Stimulated activated CD4-positive, alpha-beta T cell treated with anti-CD3 and anti-CD28 coated beads, Interleukin-1b, Interleukin-23, amount 100 ng/mL, for 4 hours (primary cell): ENCODE data around the gene PTH2.
"Not testable (repeated sequence)": the region's sequence is repeated elsewhere in the genome, so short reads cannot be mapped to it uniquely, and the experiment has no call there.

Source experiments
- DNase-seq, 2 donors: peaks; one replicate each; pipeline ENCODE4 v3.0.0-alpha.2; 2020; ENCODE audit warnings: low read depth in 2 of 2

Gene PTH2

GRCh38 chr19:49447485-49448431 lies 24.5 kb upstream of the PTH2 start:
- no peak for DNase-seq

GRCh38 chr19:49445997-49446396 lies 22.8 kb upstream of the PTH2 start:
- DNase-seq = no peak

- DNase-seq = not testable (repeated sequence)
These were observed 21.0 kb upstream of the PTH2 start for GRCh38 chr19:49444100-49444700.

- DNase-seq = peak; percentile 93
These were observed 20.3 kb upstream of the PTH2 start for GRCh38 chr19:49443366-49444099.

GRCh38 chr19:49442771-49443365 lies 19.6 kb upstream of the PTH2 start:
- peak in 1 of 2 donors; percentile 47 for DNase-seq

- DNase-seq = no peak
These were observed 19.1 kb upstream of the PTH2 start for GRCh38 chr19:49442354-49442753.

GRCh38 chr19:49441960-49442350 lies 18.7 kb upstream of the PTH2 start:
- no peak for DNase-seq

- DNase-seq = no peak
These were observed 18.1 kb upstream of the PTH2 start, which contains the start of gene SLC17A7 for GRCh38 chr19:49441210-49441959. Gene SLC17A7, minus strand, starts transcription at chr19:49441527. Its CDS starts 148 bp downstream, at chr19:49441379.

- DNase-seq = no peak
These were observed 17.4 kb upstream of the PTH2 start for GRCh38 chr19:49440439-49441209.

GRCh38 chr19:49439836-49440235 lies 16.6 kb upstream of the PTH2 start:
- DNase-seq = no peak

- no peak for DNase-seq
These were observed 15.0 kb upstream of the PTH2 start for GRCh38 chr19:49438261-49438660.

GRCh38 chr19:49437231-49437630 lies 14.0 kb upstream of the PTH2 start:
- DNase-seq = no peak

- DNase-seq = peak in 1 of 2 donors; percentile 47
These were observed 13.3 kb upstream of the PTH2 start for GRCh38 chr19:49436381-49437017.

- DNase-seq = no peak
These were observed 12.4 kb upstream of the PTH2 start for GRCh38 chr19:49435670-49436069.

- no peak for DNase-seq
These were observed 11.8 kb upstream of the PTH2 start for GRCh38 chr19:49434907-49435583.

GRCh38 chr19:49433240-49433901 lies 10.1 kb upstream of the PTH2 start:
- no peak for DNase-seq

- no peak for DNase-seq
These were observed 9.2 kb upstream of the PTH2 start for GRCh38 chr19:49432141-49433073.

- no peak for DNase-seq
These were observed 8.1 kb upstream of the PTH2 start for GRCh38 chr19:49431330-49431749.
